ENCODE measurements around the gene MNX1. TPM values are rescaled to one million over a fixed set of nuclear protein-coding genes. Genes with fewer than 3 reads are reported as not detected.

Gene MNX1
- total and polyA plus RNA-seq, 2 donors (not counting 3 experiments of a cell fraction or from before 2014, with no cell fraction given), result not detected

GRCh38 chr7:157014635-157015555 is 4.4 kb upstream of the MNX1 start:
- H2AFZ ChIP-seq (ENCODE audit: low read depth, low read length), result no peak overlapping the region
- no peaks in the 10 kb centered on the region for H3K4me1 ChIP-seq (ENCODE audit: control insufficient read depth, extremely low read depth, insufficient read depth, low read length)
- H3K9me1 ChIP-seq (replicated peaks; ENCODE audit: control insufficient read depth, extremely low read depth, insufficient read depth, low read length), result no peaks in the 10 kb centered on the region
- ChIA-PET CTCF (no interaction called here), POLR2A (no interaction called here)
- H3K27ac ChIP-seq (ENCODE audit: insufficient read depth, low read depth, low read length), result no peak overlapping the region
- no peak overlapping the region for H3K9ac ChIP-seq (replicated peaks; ENCODE audit: extremely low read depth, insufficient read depth, low read length)
- DNase-seq (ENCODE audit: low read depth, low spot score) (no peak), FAIRE-seq (no peak)
- TF ChIP-seq EZH2 (IDR thresholded peaks at IDR 0.05; ENCODE audit: borderline replicate concordance, low read depth, low read length, severe bottlenecking) (peak; percentile 72), MAX (IDR thresholded peaks at IDR 0.05; ENCODE audit: insufficient read depth, insufficient read length) (no peak)
- no peak overlapping the region for H3K4me2 ChIP-seq (ENCODE audit: insufficient read depth, low read length)
- H3K4me3 ChIP-seq (replicated peaks in 1 of 3; ENCODE audit: insufficient read depth in 1 of 3, low read depth in 1 of 3, low read length in 3 of 3), result no peak overlapping the region
- BruUV-seq (replicated peaks), result no TSS peak
- H3K79me2 ChIP-seq (ENCODE audit: control insufficient read depth, insufficient read depth, low read length), result no peaks in the 10 kb centered on the region
- dilution Hi-C loops (cut with MboI; ENCODE audit: extremely low pct_ligation_motif_present, low sequenced_read_pairs) (no loop called here), intact Hi-C loops (cut with micrococcal nuclease) (loop anchor here (5.0 kb wide), 1 partner anchor 122 kb away; the partner anchor contains the start of gene UBE3C)
- no peaks in the 10 kb centered on the region for H3K9me3 ChIP-seq (replicated peaks; ENCODE audit: control insufficient read depth, insufficient read depth, low read length)
- no peaks in the 10 kb centered on the region for H4K20me1 ChIP-seq (replicated peaks; ENCODE audit: control insufficient read depth, extremely low read depth, insufficient read depth, low read length)
- H3K27me3 ChIP-seq (ENCODE audit: control insufficient read depth in 2 of 2, insufficient read depth in 2 of 2, low read length in 2 of 2), result peaks cover 89 to 99% of the 10 kb centered on the region in 2 experiments
- no peaks in the 10 kb centered on the region for H3K36me3 ChIP-seq (ENCODE audit: control insufficient read depth in 2 of 2, extremely low read depth in 1 of 2, insufficient read depth in 2 of 2, low read length in 2 of 2)

GRCh38 chr7:157013602-157014549 is 3.4 kb upstream of the MNX1 start:
- no peak overlapping the region for H2AFZ ChIP-seq (ENCODE audit: low read depth, low read length)
- TF ChIP-seq EZH2 (IDR thresholded peaks at IDR 0.05; ENCODE audit: borderline replicate concordance, low read depth, low read length, severe bottlenecking) (no peak), MYC (IDR thresholded peaks at IDR 0.05; ENCODE audit: low read depth, low read length) (no peak), GATA2 (IDR thresholded peaks at IDR 0.05; ENCODE audit: insufficient read depth, insufficient read length, low read depth, low read length) (no peak)
- TF ChIP-seq, protein P1, sequence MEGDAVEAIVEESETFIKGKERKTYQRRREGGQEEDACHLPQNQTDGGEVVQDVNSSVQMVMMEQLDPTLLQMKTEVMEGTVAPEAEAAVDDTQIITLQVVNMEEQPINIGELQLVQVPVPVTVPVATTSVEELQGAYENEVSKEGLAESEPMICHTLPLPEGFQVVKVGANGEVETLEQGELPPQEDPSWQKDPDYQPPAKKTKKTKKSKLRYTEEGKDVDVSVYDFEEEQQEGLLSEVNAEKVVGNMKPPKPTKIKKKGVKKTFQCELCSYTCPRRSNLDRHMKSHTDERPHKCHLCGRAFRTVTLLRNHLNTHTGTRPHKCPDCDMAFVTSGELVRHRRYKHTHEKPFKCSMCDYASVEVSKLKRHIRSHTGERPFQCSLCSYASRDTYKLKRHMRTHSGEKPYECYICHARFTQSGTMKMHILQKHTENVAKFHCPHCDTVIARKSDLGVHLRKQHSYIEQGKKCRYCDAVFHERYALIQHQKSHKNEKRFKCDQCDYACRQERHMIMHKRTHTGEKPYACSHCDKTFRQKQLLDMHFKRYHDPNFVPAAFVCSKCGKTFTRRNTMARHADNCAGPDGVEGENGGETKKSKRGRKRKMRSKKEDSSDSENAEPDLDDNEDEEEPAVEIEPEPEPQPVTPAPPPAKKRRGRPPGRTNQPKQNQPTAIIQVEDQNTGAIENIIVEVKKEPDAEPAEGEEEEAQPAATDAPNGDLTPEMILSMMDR (IDR thresholded peaks at IDR 0.05; ENCODE audit: extremely low read depth in 1 of 2, insufficient read depth in 1 of 2, low read depth in 1 of 2, low read length in 2 of 2), result no peak
- H3K79me2 ChIP-seq (ENCODE audit: control insufficient read depth, insufficient read depth, low read length), result no peaks in the 10 kb centered on the region
- H3K9me1 ChIP-seq (replicated peaks; ENCODE audit: control insufficient read depth, extremely low read depth, insufficient read depth, low read length), result no peaks in the 10 kb centered on the region
- peaks cover 86 to 96% of the 10 kb centered on the region in 2 experiments for H3K27me3 ChIP-seq (ENCODE audit: control insufficient read depth in 2 of 2, insufficient read depth in 2 of 2, low read length in 2 of 2)
- dilution Hi-C loops (cut with MboI; ENCODE audit: extremely low pct_ligation_motif_present, low sequenced_read_pairs) (no loop called here), intact Hi-C loops (cut with micrococcal nuclease) (no loop called here)
- no peak overlapping the region for H3K9ac ChIP-seq (replicated peaks; ENCODE audit: extremely low read depth, insufficient read depth, low read length)
- DNase-seq (ENCODE audit: low read depth, low spot score) (no peak), FAIRE-seq (no peak)
- H3K4me3 ChIP-seq (replicated peaks in 1 of 3; ENCODE audit: insufficient read depth in 1 of 3, low read depth in 1 of 3, low read length in 3 of 3), result no peak overlapping the region
- no peak overlapping the region for H3K4me2 ChIP-seq (ENCODE audit: insufficient read depth, low read length)
- POLR2A ChIA-PET, result no interaction called here
- CTCF ChIA-PET, result no interaction called here
- H3K4me1 ChIP-seq (ENCODE audit: control insufficient read depth, extremely low read depth, insufficient read depth, low read length), result no peaks in the 10 kb centered on the region
- BruUV-seq (replicated peaks), result no TSS peak
- no peak overlapping the region for H3K27ac ChIP-seq (ENCODE audit: insufficient read depth, low read depth, low read length)
- no peaks in the 10 kb centered on the region for H4K20me1 ChIP-seq (replicated peaks; ENCODE audit: control insufficient read depth, extremely low read depth, insufficient read depth, low read length)
- H3K9me3 ChIP-seq (replicated peaks; ENCODE audit: control insufficient read depth, insufficient read depth, low read length), result no peaks in the 10 kb centered on the region
- no peaks in the 10 kb centered on the region for H3K36me3 ChIP-seq (ENCODE audit: control insufficient read depth in 2 of 2, extremely low read depth in 1 of 2, insufficient read depth in 2 of 2, low read length in 2 of 2)

Measured in endothelial cell of umbilical vein (primary cell).